GM18520 (cell line): ENCODE measurements around the gene HEXIM1.

Experiments
- ATAC-seq: cut with Tn5 transposase; IDR thresholded peaks from one replicate; pipeline ENCODE4 v1.9.1; 2021; ENCODE audit not compliant: unreplicated experiment

The HEXIM1 gene

DNA sequence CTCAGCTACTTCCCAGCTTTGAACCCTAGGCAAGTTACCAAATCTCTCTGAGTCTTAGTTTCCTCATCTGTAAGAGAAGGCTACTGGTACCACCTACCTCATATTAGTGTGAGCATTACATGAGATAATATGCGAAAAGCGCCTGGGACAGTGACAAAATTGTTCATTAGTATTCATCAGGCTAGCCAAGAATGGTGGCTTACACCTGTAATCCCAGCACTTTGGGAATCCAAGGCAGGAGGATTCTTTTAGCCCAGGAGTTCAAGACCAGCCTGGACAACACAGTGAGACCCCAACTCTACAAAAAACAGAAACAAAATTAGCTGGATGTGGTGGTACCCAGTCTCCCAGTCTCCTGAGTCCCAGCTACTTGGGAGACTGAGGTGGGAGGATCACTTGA is 19.3 kb upstream of the HEXIM1 start:
- ATAC-seq: no peak

DNA sequence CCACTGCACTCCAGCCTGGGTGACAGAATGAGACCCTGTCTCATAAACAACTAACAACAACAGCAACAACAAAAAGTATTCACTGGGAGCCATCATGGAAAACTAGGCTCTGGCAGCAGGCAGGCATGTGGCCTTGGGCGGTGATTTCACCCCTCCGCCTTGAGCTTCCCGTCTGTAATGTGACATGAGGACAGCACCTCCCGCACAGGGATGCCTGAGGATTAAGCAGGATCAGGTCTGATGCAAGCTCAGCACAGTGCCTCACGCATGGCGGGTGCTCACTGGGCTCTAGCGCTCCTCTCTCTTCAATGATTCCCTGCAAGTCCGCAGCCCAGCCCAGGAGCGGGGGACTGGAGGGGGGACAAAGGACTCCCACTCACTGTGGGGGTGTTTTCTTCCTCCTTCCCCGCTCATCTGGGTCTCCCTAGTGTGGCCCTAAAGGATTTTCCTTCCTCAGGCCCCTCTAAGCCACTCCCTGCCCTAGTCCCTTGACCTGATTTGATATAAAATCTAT is 18.8 kb upstream of the HEXIM1 start:
- no peak for ATAC-seq

DNA sequence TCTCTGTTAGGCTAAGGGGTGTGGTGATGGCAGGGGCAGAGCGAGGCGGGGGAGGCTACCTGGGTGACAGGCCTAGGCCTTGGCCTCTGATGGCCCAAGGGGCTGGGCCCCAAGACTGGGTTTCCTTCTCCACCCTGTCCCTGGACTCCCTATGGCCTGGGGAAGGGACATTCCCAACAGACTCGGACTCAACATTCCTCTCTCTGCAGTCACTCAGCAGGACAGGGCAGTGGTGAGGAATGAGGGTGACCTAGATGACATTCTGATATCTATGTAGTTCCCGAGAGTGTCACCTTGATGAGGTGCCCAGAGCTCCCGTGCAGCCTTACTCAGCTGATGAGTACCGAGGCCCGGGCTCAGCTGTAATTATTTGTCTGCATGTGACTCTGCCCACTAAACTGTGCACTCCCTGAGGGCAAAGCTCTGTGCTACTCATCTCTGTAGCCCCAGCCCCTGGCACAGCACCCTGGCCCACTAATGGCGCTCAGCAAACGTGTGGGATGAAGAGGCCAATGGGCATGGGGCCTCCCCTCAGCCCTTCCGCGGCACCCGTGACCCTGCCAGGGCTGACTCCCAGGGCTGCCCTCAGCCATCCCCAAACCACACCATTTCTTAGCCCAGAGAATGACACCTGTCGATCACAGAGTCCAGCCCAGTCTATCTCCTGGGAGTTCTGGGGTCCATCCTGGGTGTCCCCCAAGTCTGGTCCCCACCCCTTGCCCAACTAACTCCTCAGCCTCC is 18.2 kb upstream of the HEXIM1 start:
- ATAC-seq: no peak

DNA sequence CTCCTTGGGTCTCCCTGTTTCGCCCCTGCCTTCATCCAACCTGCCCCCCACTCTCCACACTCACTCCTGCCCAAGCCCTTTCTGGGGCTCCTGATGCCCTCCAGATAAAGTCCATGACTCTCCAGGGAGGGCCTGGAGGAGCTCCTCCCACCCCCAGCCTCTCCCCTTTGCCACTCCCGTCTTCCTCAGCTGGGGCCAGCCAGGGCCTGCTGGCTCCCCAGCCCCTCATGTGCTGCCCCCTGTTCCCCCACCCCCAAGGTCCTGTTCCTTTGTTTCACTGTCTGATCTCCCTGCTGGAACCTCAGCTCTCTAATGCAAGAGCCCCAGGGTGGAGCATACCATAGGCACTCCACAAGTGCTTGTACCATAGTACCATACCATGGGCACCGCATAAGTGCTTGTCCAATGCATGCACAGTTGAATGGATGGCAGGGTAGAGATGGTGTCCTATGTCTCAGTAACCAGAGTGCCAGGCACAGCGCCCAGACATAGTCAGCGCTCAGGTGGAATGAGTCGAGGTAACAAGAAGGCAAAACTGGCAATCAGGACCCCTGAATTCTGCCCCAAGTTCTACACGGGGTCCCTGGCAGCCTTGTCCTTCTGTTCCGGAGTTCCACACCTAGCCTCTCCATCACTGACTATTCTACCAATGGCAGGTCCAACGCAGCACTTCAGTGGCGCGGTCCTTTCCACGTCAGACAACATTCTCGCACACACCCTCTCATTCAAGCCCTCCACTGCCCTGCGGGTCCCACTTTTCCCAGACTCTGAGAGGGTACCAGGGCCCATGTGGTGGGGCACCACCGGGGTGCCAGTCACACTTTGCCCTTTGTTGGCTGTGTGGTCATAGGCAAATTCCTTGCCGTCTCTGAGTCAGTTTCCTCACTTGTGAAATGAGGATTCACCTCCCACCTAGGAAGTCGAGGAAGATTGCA is 17.3 kb upstream of the HEXIM1 start:
- ATAC-seq: no peak

DNA sequence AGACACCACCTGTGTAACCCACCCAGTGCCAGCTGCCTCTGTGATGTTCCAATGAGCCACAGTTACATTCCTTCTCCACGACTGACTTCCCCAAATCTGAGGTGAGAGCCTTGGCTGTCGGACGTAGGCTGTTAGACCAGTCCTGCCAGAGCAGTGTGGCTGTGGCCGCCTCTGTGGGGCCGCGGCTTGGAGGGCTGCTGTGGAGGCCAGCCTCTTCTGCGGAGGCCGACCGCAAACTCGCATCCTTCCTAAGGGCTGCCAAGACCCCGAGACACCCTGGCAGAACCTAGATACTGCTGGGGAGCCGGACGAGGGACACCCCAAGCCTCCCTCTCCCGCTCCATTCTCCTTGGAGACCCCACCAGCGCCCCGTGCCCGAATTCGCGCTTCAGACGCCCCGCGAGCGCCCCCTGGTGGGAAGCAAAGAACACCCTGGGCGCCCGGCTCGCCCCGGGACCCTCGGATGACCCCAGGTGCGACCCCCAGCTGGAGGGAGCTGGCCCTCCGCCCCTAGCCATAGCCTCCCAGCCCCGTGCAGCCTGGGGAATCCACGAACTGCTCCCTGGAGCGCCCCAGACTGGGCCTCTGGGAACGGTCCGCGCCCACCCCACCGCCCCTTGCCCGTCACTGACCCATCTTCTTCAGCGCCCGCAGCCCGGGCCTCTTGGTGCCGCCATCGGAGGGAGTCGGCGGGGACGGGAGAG is 16.5 kb upstream of the HEXIM1 start:
- no peak for ATAC-seq

DNA sequence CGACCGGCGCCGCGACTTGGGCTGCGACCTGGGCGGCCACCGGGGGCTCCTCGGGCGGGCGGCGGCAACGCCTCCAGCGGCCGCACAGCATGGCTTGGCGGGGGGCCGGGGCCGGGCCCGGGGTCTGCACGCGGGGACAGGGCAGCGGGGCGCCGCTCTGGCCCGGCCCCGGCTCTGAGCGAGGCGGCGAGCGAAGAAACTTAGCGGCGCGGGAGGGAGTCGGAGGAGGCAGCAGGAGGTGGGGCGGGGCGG is 16.0 kb upstream of the HEXIM1 start, which contains the start of gene PLCD3:
Gene PLCD3, minus strand, starts transcription at position 196 of the 252 bp plus-strand sequence. Its CDS starts 105 bp downstream, at position 91.
- no peak for ATAC-seq

DNA sequence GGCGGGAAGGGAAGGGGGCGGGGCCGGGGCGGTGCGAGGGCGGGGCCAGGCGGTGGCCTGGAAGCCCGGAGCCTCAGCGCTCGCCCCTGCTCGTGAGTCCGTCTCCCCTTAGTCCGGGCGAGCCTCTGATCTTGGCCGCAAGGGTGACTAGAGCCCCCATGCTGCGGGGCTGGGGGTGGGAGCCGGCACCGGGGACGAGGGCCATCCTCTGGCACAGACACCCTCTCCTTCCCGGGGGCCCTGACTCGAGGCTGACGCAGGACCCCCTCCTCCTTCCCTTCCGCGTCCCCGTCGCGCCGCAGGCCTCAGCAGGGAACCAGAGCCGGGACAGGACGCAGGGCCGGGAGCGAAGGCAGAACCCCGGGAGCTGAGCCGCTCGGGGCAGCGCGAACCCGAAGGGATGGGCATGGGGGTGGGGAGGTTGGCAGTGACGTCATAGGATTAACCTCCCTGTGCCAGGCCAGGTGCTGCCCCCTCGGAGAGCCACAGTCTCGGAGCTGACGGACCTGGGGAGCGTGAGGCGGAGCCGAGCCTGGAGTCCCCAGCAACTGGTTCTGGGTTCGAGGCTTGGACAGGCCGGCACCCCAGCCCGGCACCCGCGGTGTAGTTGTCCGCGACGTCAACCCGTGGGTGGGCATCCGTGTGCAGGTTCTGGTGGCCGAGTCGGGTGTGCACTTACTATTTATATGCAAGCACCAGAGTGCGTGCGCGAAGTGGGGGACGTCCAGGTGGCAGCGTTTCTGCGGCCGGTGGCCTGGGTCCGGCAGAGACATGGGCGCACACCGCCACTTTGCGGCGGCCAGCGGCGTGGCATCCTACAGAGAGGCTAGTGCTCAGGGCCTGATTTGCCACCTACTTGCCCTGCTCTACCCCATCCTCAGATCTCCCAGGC is 15.5 kb upstream of the HEXIM1 start:
- ATAC-seq: no peak

DNA sequence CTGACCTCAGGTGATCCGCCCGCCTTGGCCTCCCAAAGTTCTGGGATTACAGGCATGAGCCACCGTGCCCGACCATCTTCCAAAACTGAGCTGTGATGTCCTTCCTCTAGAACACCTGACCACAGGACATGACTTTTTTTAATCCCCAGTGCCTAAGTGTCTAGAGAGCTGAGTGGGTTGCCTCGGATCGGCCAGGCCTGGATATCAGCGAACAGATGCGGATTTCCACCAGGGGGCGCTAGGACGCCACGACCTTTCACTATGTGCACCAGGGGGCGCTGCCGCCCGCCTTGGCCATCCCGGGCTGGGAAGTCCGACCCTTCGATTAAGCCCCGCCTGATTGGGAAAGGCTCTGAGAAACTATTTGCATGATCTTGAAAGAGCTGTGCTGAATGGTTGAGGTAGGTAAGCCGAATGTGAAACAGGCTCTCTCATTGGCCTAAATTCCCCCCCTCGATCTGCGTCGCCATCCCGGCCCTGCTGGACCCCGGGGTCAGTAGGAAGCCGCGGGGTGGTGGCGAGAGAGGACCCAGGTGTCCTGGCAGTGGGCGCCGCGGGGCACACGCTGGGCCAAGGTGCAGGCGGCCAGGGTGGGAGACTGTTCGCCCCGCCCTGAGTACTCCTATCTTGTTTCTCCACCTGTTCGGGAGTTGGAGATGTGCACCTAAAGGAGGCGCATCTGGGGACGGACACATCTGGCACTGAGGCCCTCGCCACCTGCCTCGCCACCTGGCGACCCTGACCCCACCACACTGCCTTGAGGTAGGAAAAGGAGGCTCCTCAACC is 12.9 kb upstream of the HEXIM1 start, which contains the start of gene ACBD4:
Gene ACBD4, plus strand, starts transcription at position 496 of the 786 bp plus-strand sequence. CDS start 458 bp downstream, outside the sequence.
- ATAC-seq: peak; percentile 80

DNA sequence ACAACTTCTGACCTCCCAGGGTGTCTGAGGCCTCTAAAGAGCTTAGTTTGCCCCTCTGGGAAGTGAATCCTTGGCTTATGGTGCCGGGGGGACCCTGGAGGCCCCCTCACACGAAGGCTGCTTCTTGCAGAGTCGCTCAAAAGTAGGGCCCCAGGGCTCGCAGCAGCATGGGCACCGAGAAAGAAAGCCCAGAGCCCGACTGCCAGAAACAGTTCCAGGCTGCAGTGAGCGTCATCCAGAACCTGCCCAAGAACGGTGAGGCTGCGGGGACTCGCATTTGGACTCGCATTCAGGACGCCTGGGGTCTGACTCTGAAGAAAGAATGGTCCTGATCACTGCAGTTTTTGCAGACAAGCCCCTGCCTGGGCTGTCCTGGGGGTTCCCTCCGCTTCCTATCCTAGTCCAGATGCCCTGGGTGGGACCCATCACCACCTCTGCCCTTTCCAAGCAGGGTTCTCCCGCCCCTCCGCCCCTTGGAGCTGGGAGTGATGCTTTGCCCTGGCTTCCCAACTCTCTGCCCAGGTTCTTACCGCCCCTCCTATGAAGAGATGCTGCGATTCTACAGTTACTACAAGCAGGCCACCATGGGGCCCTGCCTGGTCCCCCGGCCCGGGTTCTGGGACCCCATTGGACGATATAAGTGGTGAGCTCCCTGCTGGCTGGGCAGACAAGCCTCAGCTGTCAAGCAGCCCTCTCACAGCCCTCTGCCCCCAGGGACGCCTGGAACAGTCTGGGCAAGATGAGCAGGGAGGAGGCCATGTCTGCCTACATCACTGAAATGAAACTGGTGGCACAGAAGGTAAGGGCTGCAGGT is 12.1 kb upstream of the HEXIM1 start:
- no peak for ATAC-seq

DNA sequence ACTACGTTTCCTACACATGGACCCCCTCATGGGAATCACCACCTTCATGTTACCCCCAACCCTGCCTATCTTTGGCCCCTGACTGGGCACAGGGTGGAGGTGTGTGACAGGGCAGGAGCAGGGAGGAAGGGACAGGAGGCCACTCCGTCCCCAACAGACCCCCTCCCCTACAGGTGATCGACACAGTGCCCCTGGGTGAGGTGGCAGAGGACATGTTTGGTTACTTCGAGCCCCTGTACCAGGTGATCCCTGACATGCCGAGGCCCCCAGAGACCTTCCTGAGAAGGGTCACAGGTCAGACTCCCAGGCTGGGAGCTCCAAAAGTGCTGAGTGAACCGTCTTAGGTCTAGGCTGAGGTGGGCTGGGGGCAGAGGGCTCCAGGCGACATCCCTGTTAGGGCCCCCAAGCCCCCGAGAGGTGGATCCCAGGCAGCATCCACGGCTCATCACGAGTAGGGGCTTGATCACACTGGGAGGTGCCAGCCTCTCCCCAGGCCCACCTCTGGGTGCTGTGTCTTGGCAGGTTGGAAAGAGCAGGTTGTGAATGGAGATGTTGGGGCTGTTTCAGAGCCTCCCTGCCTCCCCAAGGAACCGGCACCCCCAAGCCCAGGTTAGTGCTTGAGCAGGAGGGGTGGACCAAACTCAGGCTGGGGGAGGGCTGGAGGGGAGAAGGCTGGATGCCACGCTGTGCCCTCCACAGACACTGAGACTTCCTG is 11.3 kb upstream of the HEXIM1 start:
- no peak for ATAC-seq

DNA sequence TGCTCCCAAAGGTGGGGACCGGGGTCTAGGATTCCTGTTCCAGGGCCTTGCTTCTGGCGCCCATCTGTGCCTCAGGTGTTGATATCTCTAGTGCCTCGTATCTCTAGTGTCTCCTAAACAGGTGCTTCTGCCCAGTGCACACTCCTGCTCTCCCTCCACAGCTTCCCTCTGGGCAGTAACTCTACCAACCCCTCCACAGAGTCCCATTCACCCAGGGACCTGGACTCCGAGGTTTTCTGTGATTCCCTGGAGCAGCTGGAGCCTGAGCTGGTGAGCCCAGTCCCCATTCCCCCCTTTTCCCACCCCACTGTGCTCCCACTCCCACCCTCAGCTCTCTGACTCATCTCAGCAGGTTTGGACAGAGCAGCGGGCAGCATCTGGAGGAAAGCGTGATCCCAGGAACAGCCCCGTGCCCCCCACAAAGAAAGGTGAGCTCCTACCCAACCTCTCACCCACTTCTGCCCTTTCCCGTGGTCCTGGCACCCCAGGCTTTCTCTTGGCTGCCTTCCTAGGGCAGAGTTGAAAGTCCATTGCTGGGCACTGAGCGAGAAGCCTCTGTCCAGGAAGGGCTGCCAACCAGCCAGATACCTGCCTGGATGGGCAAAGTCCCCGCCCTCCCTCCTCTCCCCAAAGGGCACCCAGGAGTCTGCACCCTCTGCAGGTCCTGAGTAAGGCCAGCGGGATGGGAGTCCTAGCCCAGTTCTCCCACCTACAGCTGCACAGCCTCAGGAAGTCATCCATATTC is 10.5 kb upstream of the HEXIM1 start:
- ATAC-seq: no peak

DNA sequence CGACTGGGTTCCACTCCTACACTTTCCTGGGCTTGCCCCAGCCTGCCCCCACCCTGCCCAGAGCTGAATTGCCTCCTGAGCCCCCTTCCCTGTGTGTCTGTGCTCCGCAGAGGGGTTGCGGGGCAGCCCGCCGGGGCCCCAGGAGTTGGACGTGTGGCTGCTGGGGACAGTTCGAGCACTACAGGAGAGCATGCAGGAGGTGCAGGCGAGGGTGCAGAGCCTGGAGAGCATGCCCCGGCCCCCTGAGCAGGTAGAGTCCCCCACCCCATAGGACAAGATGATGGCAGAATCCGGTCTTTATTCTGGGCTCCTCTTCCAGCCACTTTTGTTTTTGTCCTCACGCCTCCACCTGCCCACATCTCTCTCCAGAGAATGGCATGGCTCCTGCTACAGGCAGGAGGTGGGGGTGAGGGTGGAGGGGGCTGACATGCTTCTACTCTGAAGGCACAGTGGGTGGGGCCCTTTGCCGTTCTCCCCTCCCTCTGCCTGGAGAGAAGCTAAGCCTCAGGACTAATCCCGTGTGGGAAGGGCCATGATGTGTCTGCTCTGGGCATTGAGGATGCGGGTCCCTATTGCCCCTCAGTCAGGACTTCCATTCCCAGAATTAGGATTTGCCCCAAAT is 9.3 kb upstream of the HEXIM1 start:
- no peak for ATAC-seq

DNA sequence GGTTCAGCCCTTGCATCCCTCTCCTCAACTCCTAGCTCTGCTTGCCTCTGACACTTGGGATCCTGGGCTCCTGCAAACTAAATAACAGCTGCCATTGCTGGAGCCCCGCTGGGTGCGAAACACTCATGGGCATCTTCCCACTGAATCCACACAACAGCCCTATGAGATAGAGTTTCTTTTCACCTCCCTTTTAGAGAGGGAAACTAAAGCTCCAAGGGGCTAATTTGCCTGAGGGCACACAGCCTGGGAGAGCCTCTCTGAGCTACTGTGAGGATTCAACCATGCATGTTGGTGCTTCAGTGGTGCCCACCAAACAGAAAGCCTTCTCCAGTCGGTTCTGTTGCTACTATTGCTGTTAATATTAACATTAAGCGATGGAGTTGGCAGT is 8.7 kb upstream of the HEXIM1 start:
- no peak for ATAC-seq

DNA sequence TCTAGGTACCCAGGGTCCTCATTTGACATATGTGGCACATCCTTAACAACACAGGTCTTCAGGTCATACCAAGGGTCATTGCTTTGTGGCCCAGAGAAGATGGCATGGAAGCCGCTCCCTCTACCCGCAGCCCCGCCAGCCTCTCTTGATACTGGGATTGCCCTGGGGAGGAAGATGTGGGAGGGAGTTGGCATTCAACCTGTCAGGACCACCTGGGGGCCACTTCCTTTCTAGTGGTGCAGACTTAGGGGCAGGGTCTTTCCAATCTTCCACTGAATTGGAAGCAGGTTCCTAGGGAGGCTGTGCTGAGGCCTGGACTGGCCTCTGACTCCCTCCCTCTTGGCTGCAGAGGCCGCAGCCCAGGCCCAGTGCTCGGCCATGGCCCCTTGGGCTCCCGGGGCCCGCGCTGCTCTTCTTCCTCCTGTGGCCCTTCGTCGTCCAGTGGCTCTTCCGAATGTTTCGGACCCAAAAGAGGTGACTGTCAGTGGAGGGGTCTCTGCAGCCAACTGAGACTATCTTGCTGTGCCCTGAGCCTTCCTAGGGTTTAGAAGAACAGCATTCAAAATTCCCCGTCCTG is 5.1 kb upstream of the HEXIM1 start:
- ATAC-seq: no peak

DNA sequence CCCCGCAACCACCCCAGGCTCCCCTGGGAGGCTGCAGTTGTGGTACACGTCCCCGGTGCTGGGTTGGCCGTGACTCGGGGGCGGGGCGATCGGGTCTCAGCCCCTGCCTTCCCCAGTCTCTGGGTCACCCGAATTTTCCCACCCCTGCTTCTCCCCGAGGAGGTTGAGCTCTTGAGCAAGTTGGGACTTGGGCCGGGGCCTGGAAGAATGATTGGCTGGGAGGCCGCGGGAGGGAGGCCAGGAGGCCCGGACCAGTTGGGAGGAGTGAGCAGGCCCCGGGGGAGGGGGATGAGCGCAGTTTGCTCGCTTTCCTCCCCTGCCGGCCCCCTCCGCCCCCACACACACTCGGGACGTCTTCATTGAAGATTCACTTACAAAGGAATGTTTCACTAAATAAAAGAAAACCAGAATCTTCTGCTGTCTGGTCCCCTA is 4.5 kb upstream of the HEXIM1 start:
- ATAC-seq: no peak

DNA sequence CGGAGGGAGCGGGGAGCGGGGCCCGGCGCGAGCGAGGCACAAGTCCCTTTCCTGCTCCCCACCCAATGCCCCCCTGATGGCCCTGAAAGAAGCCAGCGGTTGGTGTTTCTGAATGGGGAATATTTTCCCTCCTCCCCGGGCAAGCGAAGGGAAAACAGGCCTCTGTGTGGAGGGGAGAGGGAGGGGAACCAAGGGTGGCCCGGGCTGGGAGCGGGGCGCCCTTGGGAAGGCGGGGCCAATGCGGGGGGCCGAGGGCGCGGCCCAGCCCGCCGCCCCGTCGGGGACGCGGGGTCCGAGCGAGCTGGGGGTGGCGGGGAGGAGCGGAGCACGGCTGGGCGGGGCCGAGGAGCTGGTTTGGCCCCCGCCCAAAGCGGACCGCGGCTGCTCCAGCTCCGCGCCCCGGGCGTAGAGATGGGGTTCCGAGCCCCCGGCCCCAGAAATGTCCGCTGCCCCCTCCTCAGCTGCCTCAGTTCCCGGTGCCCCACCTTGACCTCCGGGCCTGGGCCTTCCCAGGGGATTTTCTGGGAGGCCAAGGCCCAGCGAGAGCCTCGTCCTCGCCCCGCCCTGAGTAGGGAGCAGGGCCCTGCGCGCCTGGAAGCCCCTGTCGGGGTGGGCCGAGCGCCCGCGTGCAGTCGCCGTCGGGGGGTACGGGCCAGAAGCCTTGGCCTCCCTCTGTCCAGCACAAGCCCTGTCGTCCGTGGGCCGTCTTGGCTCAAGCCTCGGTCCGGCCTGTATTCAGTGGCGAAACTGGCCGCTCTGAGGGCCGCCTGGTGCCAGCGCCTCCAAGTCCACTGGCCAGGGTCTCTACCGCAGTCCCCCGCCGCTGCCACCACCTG is 3.9 kb upstream of the HEXIM1 start:
- ATAC-seq: no peak
